A549 (cell line): ENCODE data around the gene SHMT2. TPM values are rescaled to one million over a fixed set of nuclear protein-coding genes. Genes with fewer than 3 reads are reported as not detected.

Source experiments
- ATAC-seq, 2 experiments: fragments of 200-7000 bp in 1 of 2; fragments of >200 bp in 1 of 2; cut with Nextera tagmentation in 1 of 2; cut with Tn5 transposase in 1 of 2; 3 replicates each; pipeline versions ENCODE4 v1.8.0 to v1.9.1; 2018 to 2020; ENCODE audit warnings: mild to moderate bottlenecking in 1 of 2, moderate library complexity in 1 of 2
- CTCF ChIA-PET: fragments of 300-600 bp; sonication (Branson Sonifier 250); formaldehyde crosslinking; extraction: SDS; loops from one replicate; lab custom pipeline; 2021; ENCODE audit warnings: antibody characterized with exemption, inconsistent platforms; lab: Yijun Ruan, JAX
- POLR2A ChIA-PET: fragments of 350-600 bp; formaldehyde crosslinking; extraction: SDS; loops from one replicate; lab custom pipeline; 2021; ENCODE audit warnings: antibody characterized with exemption, inconsistent platforms; lab: Yijun Ruan, JAX
- DNase-seq, 2 experiments: peaks; one replicate each; pipeline versions ENCODE4 v3.0.0 to v3.0.0-alpha.2; 2011 to 2016; ENCODE audit warnings: low read depth in 1 of 2, low spot score in 1 of 2
- FAIRE-seq: peaks from 2 replicates; lab custom pipeline; 2011; peaks lifted over from hg19 to GRCh38; lab: Jason Lieb, UNC
- H3K27ac ChIP-seq, 2 experiments: fragments of >200 bp; sonication (Bioruptor Twin); formaldehyde crosslinking; 3 replicates each; pipeline ENCODE4 v1.5.1; 2016 to 2017
- H3K4me1 ChIP-seq: fragments of >200 bp; sonication (Bioruptor Twin); formaldehyde crosslinking; 3 replicates; pipeline ENCODE4 v1.6.1; 2016
- H3K4me2 ChIP-seq: fragments of >200 bp; sonication (Bioruptor Twin); formaldehyde crosslinking; 3 replicates; pipeline ENCODE4 v1.6.1; 2016
- H3K4me3 ChIP-seq: fragments of >200 bp; sonication (Bioruptor Twin); formaldehyde crosslinking; 3 replicates; pipeline ENCODE4 v1.5.1; 2016
- H3K9me3 ChIP-seq: fragments of >200 bp; sonication (Bioruptor Twin); formaldehyde crosslinking; 3 replicates; pipeline ENCODE4 v1.6.1; 2016
- ATOH8 ChIP-seq: fragments of 250-450 bp; sonication (Bioruptor Pico); IDR thresholded peaks from 2 replicates; pipeline ENCODE4 v1.5.0; 2020; ENCODE audit warnings: low read depth, mild to moderate bottlenecking, moderate library complexity
- BHLHE40 ChIP-seq: IDR thresholded peaks from 2 replicates; pipeline ENCODE4 v1.6.1; 2012; ENCODE audit warnings: low read depth, low read length, inconsistent platforms
- CEBPB ChIP-seq, 2 experiments: fragments of >200 bp in 1 of 2; sonication (Bioruptor Twin) in 1 of 2; formaldehyde crosslinking in 1 of 2; IDR thresholded peaks; 2 replicates each; pipeline ENCODE4 v1.6.1; 2012 to 2016
- CTCF ChIP-seq: fragments of >200 bp; sonication (Bioruptor Twin); formaldehyde crosslinking; IDR thresholded peaks from 3 replicates; pipeline ENCODE4 v1.5.1; 2016
- EHF ChIP-seq: fragments of 250-450 bp; sonication (Bioruptor Pico); IDR thresholded peaks from 2 replicates; pipeline ENCODE4 v1.5.0; 2020; ENCODE audit warnings: mild to moderate bottlenecking
- EP300 ChIP-seq, 2 experiments: fragments of >200 bp; sonication (Bioruptor Twin); formaldehyde crosslinking; IDR thresholded peaks; 2 replicates in 1 of 2; 3 replicates in 1 of 2; pipeline ENCODE4 v1.6.1; 2016 to 2017
- ESRRA ChIP-seq: fragments of 150-350 bp; IDR thresholded peaks from 2 replicates; pipeline ENCODE4 v1.6.1; 2014; ENCODE audit warnings: mild to moderate bottlenecking, low read length, borderline replicate concordance
- FOSB ChIP-seq: fragments of 250-450 bp; sonication (Bioruptor Pico); IDR thresholded peaks from 2 replicates; pipeline ENCODE4 v1.5.0; 2020; ENCODE audit warnings: mild to moderate bottlenecking, moderate library complexity
- FOXS1 ChIP-seq: fragments of 250-450 bp; sonication (Bioruptor Pico); IDR thresholded peaks from 2 replicates; pipeline ENCODE4 v1.5.0; 2020; ENCODE audit warnings: mild to moderate bottlenecking, moderate library complexity
- HDAC2 ChIP-seq: fragments of 200-600 bp; sonication (generic); IDR thresholded peaks from 2 replicates; pipeline ENCODE4 v1.6.1; 2016
- JUN ChIP-seq, 2 experiments: fragments of >200 bp; sonication (Bioruptor Twin); formaldehyde crosslinking; IDR thresholded peaks; 2 replicates in 1 of 2; 3 replicates in 1 of 2; pipeline ENCODE4 v1.6.1; 2016 to 2017
- JUNB ChIP-seq: fragments of >200 bp; sonication (Bioruptor Twin); formaldehyde crosslinking; IDR thresholded peaks from 2 replicates; pipeline ENCODE4 v1.6.1; 2016
- MAZ ChIP-seq: fragments of 150-350 bp; IDR thresholded peaks from 2 replicates; pipeline ENCODE4 v1.6.1; 2014; ENCODE audit warnings: antibody characterized with exemption, low read depth, low read length, borderline replicate concordance
- MYC ChIP-seq: IDR thresholded peaks from 2 replicates; pipeline ENCODE4 v1.6.1; 2012; ENCODE audit warnings: mild to moderate bottlenecking, inconsistent platforms, low read length, improper control_type of control experiment, borderline replicate concordance
- NFE2L2 ChIP-seq: fragments of 150-350 bp; conservative IDR thresholded peaks from 2 replicates; pipeline ENCODE4 v1.6.1; 2014; ENCODE audit warnings: low read length
- NPAS2 ChIP-seq: fragments of 250-450 bp; sonication (Bioruptor Pico); IDR thresholded peaks from 2 replicates; pipeline ENCODE4 v1.8.0; 2022; ENCODE audit warnings: mild to moderate bottlenecking, moderate library complexity, borderline replicate concordance
- NR3C1 ChIP-seq: fragments of >200 bp; sonication (Bioruptor Twin); formaldehyde crosslinking; IDR thresholded peaks from 3 replicates; pipeline ENCODE4 v1.6.1; 2017
- POLR2A ChIP-seq: IDR thresholded peaks from 2 replicates; pipeline ENCODE4 v1.6.1; 2012; ENCODE audit warnings: mild to moderate bottlenecking, low read length
- RAD21 ChIP-seq, 2 experiments: fragments of >200 bp in 1 of 2; sonication (Bioruptor Twin) in 1 of 2; formaldehyde crosslinking in 1 of 2; IDR thresholded peaks in 1 of 2; conservative IDR thresholded peaks in 1 of 2; 2 replicates in 1 of 2; 3 replicates in 1 of 2; pipeline ENCODE4 v1.6.1; 2012 to 2018; ENCODE audit warnings: inconsistent platforms in 1 of 2
- RARB ChIP-seq: fragments of 250-450 bp; sonication (Bioruptor Pico); IDR thresholded peaks from 2 replicates; pipeline ENCODE4 v1.8.0; 2021; ENCODE audit warnings: mild to moderate bottlenecking, moderate library complexity
- SREBF2 ChIP-seq: fragments of 450-650 bp; IDR thresholded peaks from 2 replicates; pipeline ENCODE4 v1.6.1; 2014; ENCODE audit warnings: mild to moderate bottlenecking, moderate library complexity
- TP53 ChIP-seq: fragments of 250-450 bp; sonication (Bioruptor Pico); IDR thresholded peaks from 2 replicates; pipeline ENCODE4 v1.5.0; 2021; ENCODE audit warnings: mild to moderate bottlenecking, moderate library complexity
- ZFP36 ChIP-seq: fragments of 450-650 bp; IDR thresholded peaks from 2 replicates; pipeline ENCODE4 v1.6.1; 2014; ENCODE audit warnings: borderline replicate concordance; ENCODE audit not compliant: partially characterized antibody
- ZNF302 ChIP-seq: fragments of 250-450 bp; sonication (Bioruptor Pico); IDR thresholded peaks from 2 replicates; pipeline ENCODE4 v1.9.0; 2021; ENCODE audit warnings: inconsistent platforms, mild to moderate bottlenecking, moderate library complexity
- ZSCAN20 ChIP-seq: fragments of 250-450 bp; sonication (Bioruptor Pico); IDR thresholded peaks from 2 replicates; pipeline ENCODE4 v1.8.0; 2022; ENCODE audit warnings: mild to moderate bottlenecking, moderate library complexity
- WGBS: methylation state at CpG from one replicate; pipeline ENCODE4 v1.1.6; 2017; ENCODE audit errors: missing lambda C conversion rate; 5-methylcytosine and 5-hydroxymethylcytosine counted together
- polyA plus RNA-seq, 4 experiments: library from polyadenylated mRNA; depleted of rRNA in 3 of 4; stranded (reverse); fragments of >200 nt; fragmentation: RNase III in 1 of 4; extraction: RNeasy Plus Mini Kit Qiagen cat#74134 plus additional on column Dnase treatment in 1 of 4; gene quantifications; 2 replicates in 3 of 4; 3 replicates in 1 of 4; pipeline ENCODE4 v1.2.3, GENCODE V29; 2011 to 2017
- TF ChIP-seq, protein P1 (sequence below): fragments of 150-350 bp; IDR thresholded peaks from 2 replicates; pipeline ENCODE4 v1.6.1; 2014; ENCODE audit warnings: low read depth, mild to moderate bottlenecking, low read length

Gene SHMT2
- polyA plus RNA-seq, 2 of the 4 experiments (the other 2 are of a cell fraction) = 113 to 156 TPM

DNA sequence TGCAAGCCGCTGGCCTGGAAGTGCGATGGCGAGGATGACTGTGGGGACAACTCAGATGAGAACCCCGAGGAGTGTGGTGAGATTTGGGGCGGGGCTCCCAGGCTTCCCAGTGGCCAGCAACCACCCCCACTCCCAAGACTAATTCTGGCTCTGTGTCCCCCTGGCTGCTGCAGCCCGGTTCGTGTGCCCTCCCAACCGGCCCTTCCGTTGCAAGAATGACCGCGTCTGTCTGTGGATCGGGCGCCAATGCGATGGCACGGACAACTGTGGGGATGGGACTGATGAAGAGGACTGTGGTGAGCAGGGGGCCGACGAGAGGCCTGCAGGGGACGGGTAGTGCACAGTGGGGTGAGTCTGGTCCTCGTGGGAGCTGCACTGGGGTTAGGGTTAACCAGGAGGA, 25.1 kb upstream of the SHMT2 start:
- no peak for TF ChIP-seq MYC
- TF ChIP-seq JUN (IDR thresholded peaks at IDR 0.05) = no peak
- TF ChIP-seq ZNF302 (CRISPR knock-in tag) = no peak
- no peak for TF ChIP-seq CTCF
- TF ChIP-seq JUNB = no peak
- TF ChIP-seq, protein P1, sequence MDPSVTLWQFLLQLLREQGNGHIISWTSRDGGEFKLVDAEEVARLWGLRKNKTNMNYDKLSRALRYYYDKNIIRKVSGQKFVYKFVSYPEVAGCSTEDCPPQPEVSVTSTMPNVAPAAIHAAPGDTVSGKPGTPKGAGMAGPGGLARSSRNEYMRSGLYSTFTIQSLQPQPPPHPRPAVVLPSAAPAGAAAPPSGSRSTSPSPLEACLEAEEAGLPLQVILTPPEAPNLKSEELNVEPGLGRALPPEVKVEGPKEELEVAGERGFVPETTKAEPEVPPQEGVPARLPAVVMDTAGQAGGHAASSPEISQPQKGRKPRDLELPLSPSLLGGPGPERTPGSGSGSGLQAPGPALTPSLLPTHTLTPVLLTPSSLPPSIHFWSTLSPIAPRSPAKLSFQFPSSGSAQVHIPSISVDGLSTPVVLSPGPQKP = no peak
- FAIRE-seq = no peak
- POLR2A ChIA-PET = no interaction called here
- DNase-seq = no peak
- Histone ChIP-seq H3K4me3 (no peak overlapping the region), H3K4me2 (no peak overlapping the region), H3K4me1 (no peaks in the 10 kb centered on the region), H3K27ac (no peak overlapping the region), H3K9me3 (no peaks in the 10 kb centered on the region)
- WGBS = 80% methylated on average over 14 of the region's 19 CpGs
- ATAC-seq = no peak
- CTCF ChIA-PET = interaction anchor here (1.9 kb wide), 1 partner anchor 10 kb away, joined by 7 read pairs; no protein-coding TSS in a partner anchor

- 96% methylated on average over 26 of the region's 26 CpGs for WGBS
- Histone ChIP-seq H3K4me3 (no peak overlapping the region), H3K4me2 (no peak overlapping the region), H3K27ac (no peak overlapping the region), H3K4me1 (no peaks in the 10 kb centered on the region), H3K9me3 (no peaks in the 10 kb centered on the region)
- FAIRE-seq (no peak), DNase-seq (no peak), ATAC-seq (no peak)
- POLR2A ChIA-PET = no interaction called here
- CTCF ChIA-PET = interaction anchor here (0.8 to 1.9 kb wide), 3 partner anchors 9 to 97 kb away, joined by 3 to 7 read pairs (median 6); no protein-coding TSS in a partner anchor
- no peak for TF ChIP-seq MYC
- no peak for TF ChIP-seq EHF (CRISPR knock-in tag)
- TF ChIP-seq CEBPB (IDR thresholded peaks at IDR 0.05) = no peak
- no peak for TF ChIP-seq SREBF2
- no peak for TF ChIP-seq JUNB
- TF ChIP-seq RARB (CRISPR knock-in tag) = no peak
- TF ChIP-seq ZSCAN20 (CRISPR knock-in tag) = no peak
- TF ChIP-seq ATOH8 = no peak
- no peak for TF ChIP-seq ESRRA
- TF ChIP-seq EP300 (IDR thresholded peaks at IDR 0.05) = no peak
- TF ChIP-seq FOXS1 (CRISPR knock-in tag) = no peak
- TF ChIP-seq NFE2L2 = no peak
- TF ChIP-seq BHLHE40 = no peak
- TF ChIP-seq MAZ = no peak
- TF ChIP-seq POLR2A = no peak
- no peak for TF ChIP-seq NPAS2
- TF ChIP-seq ZFP36 = no peak
- TF ChIP-seq TP53 (CRISPR knock-in tag) = no peak
- no peak for TF ChIP-seq NR3C1
These were observed 24.3 kb upstream of the SHMT2 start for GRCh38 chr12:57205186-57205585.

- H3K4me3 ChIP-seq = no peak overlapping the region
- FAIRE-seq (no peak), ATAC-seq (no peak), DNase-seq (no peak)
- no peaks in the 10 kb centered on the region for H3K4me1 ChIP-seq
- no peak overlapping the region for H3K27ac ChIP-seq
- WGBS = 87% methylated on average over 6 of the region's 7 CpGs
- no peak overlapping the region for H3K4me2 ChIP-seq
- H3K9me3 ChIP-seq = no peaks in the 10 kb centered on the region
- ChIA-PET POLR2A (no interaction called here), CTCF (interaction anchor here (0.9 to 1.9 kb wide), 3 partner anchors 8 to 97 kb away, joined by 3 to 7 read pairs (median 6); no protein-coding TSS in a partner anchor)
- no peak for TF ChIP-seq RAD21 (conservative IDR thresholded peaks at IDR 0.05 in 1 of 2, IDR thresholded peaks at IDR 0.05 in 1 of 2)
- no peak for TF ChIP-seq HDAC2
- no peak for TF ChIP-seq FOSB (CRISPR knock-in tag)
These were observed 23.6 kb upstream of the SHMT2 start for GRCh38 chr12:57205931-57206330.
